HG03571 (cell line): Measurements from ENCODE around the gene STRA6.

Experiments used
- ATAC-seq: cut with Tn5 transposase; IDR thresholded peaks from one replicate; pipeline ENCODE4 v1.9.1; 2021; ENCODE audit not compliant: unreplicated experiment

Gene STRA6

DNA sequence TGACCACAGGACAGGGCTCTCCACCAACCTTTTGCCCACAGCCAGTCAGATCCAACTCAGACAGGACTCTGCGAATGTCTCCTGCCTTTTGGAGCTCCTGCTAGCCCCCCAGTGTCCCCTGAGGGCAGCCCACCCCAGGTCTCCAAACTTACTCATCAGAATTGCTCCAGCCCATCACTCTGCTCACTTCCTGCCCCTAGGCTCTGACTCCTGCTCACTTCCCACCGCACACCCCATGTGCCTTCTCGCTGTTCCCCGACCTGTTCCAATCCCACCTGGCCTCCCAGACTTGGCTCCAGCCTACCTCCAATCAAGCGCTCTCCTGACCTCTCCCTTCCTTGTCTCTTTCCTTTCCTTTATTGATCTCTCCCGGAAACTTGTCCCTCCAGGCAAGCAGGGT is 5.9 kb upstream of the STRA6 start:
- no peak for ATAC-seq

DNA sequence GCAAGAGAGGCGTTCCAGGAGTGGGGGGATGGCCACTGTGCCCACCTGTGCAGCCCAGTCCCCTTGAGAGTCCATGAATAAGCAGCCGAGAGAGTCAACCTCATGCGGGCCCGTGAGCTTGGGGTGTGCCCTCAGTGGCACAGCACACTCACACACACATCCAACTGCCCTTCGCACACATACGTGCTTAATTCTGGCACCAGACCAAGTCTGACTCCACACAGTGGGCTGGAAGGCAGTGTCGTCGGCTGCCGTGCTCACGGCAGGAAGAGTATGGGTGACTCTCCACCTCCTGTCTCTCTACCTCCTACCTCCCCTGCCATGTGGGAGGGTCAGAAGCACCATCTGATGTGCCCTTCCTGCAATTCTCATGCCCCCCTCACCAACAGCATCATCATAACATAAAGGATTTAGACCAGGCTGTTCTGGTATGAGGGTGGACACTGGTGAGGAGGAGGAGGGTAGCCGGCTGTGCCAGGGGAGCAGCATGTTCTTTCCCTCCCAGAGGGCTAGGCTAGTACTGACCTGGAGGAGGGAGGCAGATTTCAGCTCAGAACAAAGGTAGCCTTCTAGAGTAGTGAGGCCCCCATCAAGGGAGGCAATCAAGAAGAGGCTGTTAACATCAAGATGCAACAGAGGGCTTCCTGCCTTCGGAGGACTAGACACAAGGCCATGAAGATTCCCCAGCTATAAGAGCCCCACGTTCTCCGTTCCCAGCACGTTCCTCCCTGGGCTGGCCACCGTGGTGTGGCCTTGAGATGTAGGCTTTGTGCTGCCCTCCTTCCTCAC is 5.3 kb upstream of the STRA6 start:
- ATAC-seq: no peak

DNA sequence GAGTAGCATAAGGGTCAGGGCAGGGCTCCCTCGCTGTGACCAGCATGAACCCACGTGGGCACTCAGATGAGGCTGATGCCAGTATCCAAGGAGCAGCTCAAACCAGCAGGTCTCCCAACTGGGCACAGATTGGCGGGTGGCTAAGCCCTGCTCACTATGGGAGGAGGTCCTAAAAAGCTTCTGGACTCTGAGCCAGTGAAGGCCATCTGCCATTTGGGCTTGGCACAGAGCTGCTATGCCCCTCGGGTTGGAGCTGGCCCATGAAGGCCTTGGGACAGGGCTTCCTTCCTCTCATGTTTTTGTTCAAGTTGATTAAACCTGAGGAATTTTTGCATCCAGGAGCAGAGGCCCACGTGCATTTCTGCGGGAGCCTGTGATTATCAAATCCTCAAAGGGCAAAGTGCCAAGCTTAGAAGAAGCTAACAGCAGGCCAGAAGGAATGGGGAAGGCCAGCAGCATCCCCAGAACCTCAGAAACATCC is 4.3 kb upstream of the STRA6 start:
- ATAC-seq: no peak

DNA sequence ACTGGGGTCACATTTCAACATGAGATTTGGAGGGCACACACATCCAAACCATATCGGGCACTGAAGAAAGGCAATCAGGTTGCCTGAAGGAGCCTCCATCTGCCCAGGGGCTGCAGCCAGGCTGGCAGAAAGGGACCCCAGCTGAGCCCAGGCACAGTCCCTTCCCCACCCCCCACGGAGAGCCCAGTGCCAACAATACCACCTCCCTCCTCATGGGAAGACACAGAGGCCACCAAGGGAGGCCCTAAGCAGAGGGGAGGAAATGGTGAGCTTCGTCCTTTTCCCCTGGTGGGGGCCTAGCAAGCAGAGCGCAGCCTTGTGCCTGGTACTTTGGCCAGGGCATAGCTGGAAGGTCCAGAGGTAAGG is 3.0 kb upstream of the STRA6 start:
- no peak for ATAC-seq

DNA sequence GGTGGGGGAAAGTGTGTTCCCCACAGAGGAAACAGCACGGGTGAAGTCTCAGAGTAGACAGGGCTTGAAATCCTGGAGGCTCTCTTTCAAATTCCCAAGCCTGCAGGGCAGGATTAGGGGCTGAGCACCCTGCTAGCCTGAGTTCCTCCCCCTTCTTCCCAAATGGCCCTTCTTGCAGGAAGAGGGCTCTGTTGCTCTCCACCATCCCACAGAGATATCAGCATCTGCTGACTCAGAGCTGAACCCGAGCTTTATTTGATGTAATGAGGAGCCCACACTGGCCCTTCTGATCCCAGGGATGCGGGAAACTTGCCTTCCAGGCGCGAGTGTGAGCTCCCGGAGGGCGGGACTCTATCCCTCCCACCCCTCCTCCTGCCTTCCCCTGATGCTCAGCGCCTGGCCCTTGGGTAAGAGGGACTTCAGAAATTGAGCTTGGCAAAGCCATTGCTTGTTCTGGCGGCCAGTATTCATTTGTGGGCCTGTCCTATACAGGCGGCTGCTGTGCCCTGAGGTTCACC is 1.4 kb upstream of the STRA6 start:
- no peak for ATAC-seq

DNA sequence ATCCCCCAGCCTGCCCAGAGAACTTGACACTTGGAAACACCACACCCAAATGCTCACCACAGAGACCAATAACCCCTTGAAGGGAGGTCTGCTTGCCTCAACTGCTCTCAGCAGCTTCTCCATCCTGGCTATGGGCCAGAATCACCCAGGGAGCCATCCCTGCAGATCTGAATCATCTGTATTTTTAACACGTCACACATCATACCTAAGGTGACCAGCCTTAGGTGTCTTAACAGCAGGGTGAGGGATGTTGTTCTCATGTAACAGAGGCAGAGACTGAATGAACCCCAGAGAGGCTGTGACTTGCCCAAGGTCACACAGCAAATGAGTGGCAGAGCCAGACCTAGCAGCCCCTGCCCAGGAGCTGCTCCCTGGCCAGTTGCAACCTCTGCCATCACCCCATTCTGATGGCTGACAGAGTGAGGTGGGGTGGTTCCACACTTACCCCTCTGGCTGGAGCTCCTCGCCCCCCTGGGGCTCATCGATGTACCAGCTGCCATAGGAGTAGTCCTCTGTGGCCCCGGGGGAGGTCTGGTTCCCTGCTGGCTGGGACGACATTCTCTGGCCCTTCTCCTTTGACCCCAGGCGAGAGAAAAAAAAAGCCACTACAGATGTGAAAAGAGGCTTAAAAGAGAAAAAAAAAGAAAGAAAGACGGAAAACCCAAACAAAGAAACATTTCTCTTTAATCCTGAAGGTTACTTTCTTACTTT is 722 bp downstream of the STRA6 start:
- no peak for ATAC-seq

DNA sequence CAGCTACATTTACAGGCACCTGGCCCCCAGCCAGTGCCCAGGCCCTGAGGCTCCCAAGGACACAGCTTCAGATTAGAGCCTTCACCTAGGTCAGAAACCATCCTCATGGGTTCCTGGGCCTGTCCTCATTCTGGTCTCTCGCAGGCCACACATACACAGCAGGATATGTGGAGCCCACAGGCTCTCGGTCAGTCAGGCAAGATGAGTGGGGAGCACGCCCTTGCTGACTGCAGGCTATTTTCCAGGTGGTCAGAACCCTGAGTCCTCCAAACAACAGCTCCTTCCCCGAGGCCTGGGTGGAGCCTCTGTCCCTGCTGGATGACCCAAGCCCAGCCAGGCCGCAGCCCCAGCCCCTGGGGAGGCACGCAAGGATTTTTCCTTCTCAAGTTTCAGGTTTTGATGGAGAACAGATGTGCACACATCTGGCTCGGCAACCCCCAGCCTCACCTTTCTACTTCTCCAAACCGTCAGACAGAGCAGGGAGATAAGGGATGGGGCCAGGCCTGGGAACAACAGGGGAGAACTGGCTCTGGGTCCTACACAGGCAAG is 1.6 kb downstream of the STRA6 start:
- no peak for ATAC-seq

DNA sequence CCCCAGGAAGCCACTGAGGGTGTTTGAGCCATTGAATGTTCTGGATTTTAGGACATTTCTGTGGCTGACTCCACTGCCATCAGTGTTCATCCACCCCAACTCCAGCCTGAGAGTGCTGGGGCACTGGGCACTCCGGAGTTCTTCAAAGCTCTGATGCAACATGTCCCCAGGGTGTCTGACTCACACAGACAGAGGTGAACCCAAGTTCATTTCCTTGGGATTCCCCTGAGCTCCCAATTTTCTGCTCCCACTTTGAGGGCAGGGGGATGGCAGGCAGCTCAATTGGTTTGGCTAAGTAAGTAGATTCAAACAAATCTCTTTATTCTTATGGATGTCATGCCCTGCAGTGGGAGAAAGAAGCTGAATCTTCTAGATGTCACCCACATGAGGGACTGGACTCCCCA is 2.2 kb downstream of the STRA6 start:
- ATAC-seq: no peak

DNA sequence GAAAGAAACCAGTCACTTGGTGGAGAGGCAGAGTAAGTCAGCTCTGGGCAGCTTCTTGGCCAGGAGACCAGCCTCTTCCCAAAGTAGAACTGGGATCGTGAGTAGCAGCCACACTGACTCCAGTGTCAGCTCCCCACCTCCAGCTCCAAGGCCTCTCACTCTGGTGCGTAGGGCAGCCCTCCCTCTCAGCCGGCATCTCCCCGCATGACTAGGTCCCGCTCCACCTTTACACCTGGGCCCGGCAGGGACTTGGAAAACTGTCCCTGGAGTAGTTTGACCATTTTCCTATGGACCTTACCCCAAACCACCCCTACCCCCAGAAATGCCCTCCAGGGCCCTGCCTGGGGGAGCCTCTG is 3.3 kb downstream of the STRA6 start:
- ATAC-seq: no peak

DNA sequence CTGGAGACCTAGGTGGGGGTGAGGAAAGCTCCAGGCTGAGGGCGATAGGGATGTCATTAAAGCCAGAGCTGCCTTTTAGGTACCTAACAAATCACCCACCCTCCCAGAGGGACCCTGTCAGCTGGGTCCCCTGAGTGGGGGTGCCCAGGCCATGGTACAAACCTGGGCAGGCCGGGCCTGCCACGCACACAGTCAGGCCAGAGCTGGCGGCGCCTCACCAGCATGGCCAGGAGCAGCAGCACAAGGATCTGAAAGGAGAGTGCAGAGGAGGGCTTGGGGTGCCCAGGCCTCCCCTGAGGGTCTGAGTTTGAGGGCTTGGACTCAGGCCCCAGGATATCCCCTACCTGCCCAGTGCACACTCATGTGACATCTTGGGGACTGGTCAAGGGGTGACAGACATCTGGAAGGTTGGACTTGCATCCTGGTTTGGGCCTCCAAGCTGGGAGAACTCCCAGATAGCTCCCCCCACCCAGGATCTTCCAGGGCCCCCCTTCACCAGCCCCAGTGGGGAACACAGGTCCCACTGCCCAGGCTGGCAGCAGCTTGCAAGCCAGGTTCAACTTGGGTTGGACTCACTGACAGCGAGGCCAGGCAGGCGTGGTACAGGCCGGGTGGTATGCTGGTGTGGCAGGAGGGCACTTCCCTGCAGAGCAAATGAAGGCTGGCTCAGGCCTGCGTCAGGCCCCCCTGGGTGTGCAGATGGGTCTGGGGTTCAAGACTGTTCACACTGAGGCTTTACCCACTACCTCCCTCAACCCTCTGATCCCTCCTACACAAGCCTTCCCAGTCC is 5.2 kb downstream of the STRA6 start:
- no peak for ATAC-seq

DNA sequence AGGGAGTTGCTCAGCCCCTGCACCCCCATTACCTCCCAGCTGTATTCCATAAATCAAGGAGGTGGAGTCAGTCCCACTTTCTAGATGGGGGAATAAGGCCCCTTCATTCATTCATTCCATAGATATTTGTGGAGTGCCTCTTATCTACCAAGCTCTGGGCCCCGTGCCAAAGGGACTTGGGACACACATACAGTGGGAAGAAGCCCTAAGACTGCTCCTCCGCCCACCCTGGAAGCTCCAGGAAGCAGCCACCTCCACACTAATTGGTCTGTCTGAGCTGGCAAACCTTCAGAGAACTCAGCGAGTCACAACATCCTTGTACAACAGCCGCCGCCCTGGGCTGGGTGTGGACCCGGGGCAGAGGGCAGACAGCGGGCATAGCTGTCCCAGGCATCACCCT is 6.4 kb downstream of the STRA6 start:
- no peak for ATAC-seq

DNA sequence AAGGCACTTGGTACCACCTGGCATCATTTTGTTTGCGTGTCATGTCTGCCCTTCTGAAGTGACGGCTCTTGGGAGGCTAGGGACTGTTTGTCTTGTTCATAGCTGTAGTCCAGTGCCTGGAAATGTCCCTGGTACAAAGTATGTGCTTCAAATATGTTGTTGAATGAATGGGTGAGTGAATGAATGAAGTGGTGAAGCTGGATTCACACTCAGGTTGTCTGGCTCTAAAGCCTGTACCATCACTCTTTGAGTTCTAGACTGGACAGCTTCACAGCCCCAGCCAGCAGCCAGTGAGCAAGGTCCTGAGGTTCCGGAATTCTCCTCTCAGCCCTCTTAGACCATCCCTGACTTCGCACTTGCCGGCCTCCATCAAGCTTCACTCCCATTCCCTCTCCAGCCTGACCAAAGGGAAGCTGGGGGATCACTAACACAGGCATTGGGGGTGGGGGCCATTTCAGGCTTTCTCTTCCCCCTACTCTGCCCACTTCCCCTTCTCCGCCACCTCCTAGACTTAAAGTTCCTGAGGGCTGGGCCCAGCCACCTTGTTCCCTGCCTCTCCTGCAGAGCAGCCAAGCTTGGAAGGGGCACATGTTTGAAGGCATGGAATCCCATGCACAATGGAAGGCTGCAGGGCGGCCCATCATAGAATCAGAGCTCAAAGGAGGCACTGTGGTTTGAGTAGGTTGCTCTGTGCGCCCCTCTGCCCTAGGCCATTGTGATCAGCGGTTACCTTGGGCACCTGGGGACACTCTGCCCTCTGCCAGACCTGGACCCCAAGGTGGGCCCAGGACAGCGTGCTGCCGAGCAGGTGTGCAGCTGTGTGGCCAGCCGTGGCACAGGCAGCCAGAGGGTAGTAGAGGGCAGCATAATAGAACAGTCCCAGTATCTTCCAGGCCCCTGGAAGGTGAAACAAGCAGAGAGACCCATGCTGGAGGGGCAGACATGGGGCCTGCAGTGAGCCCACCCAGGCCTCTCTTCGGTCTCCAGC is 7.7 kb downstream of the STRA6 start:
- no peak for ATAC-seq

DNA sequence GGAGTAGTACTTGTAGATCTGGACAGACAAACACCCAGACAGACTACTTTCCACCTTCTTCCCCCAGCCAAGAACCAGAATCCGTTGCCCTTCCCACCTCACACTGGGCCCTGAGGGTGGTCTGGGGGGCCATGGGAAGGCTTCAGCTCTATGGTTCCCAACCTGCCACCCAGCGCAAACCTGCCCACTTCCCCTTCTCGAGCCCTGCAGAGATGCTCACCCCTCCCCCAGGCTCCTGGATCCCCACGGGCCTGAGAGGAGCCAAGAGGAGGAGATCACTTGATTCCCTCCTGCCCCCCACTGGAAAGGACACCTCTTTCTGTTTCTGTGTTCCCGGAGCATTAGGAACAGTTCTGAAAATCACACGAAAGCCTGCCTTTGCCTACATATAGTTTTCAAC is 8.7 kb downstream of the STRA6 start:
- ATAC-seq: no peak

DNA sequence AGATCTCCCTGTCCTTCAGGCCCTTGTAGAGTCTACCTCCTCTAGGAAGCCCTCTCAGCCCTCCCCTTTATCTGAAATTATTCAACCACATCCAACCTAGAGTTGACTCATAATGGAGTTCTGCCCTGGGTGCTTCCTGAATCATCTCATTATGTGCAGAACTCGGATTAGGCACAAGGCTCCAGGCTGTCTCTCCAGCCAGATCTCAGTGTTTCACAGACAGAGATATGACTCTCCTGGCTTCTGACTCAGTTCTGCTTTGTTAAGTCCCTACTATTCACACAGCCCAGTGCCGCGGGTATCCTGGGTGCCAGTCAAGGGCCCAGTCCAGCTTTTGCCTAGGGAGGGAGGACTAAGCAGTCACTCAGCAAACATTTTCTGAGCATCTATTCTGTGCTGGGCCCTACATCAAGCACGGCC is 9.3 kb downstream of the STRA6 start:
- ATAC-seq: no peak

DNA sequence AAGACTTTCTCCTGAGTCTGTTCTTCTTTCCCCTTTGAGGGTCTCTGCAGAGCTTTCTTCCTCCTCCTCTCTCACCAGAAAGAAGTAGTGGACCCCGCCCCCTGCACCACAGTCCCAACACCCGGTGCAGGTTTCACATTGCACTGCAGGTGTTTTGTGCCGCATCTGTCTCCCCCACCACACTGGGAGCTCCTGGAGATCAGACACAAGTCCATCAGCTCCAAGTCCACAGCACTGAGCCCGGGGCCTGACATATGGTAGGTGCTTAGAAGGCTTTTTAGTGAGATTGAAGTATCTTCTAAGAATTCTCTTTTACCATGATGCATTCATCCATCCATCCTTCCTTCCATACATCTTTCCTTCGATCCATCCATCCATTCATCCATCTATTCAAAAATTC is 9.8 kb downstream of the STRA6 start:
- no peak for ATAC-seq

DNA sequence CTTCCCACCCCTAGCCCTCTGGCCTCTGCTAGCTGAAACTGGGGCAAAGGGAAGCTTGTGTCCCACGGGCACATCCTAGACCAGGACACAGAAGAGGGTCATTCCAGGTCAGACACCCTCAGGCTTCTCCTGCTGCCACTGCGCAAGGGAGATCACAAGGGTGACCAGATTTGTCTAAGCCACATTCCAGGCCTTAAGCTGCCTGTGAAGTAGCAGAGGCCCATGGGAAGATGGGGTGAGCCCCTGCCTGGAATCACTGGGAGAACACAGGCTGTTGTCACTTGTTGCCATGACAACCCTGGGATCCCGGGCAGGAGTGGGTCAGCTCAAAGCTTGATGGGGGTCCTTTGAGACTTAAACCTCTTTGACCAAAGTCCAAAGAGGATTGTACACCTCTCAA is 10.8 kb downstream of the STRA6 start:
- no peak for ATAC-seq

DNA sequence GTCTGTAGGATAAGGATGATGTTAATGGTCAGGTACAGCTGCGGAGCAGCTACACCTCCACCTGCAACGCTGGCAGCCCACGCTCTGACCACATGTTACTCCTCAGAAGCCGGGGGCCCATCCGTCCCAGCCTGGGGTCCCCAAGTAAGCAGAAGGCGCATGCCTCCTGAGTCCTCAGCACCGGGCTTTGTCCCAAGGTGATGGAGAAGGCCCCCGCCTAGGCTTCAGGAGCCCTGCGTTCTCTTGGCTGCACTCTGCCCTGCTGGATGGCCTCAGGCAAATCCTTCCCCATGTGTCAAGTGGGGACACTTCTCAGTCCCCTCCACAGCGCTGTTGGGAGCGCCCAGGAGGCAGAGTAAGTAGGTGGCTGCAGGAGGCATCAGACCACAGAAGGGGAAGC is 14.4 kb downstream of the STRA6 start:
- no peak for ATAC-seq

DNA sequence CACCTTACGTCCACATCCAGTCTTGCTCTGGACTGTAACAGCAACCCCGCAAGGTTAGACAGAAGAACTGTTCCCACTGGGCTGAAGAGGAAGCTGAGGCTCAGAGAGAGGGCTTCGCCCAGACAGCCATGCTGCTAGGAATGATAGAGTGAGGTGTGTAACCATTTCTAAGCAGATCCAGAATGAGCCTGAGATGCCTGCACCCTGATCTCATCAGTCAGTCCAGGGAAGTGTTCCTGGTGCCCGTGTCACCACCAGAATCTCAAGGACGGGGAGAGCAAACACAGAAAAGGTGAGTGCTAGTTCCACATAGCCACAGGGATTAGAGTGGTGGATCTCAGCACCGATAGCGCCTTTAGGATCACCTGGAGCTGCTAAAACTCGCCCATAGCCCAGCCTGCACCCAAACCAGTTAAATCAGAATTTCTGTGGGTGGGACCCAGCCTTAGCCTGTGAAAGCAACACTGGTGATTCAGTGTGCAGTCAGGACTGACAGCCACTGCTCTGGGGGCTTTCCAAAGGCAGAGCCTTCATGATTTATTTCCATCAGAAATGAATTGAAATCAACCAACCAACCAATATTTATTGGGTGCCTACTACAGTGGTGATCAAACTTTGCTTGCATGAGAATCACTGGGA is 16.8 kb downstream of the STRA6 start:
- no peak for ATAC-seq

DNA sequence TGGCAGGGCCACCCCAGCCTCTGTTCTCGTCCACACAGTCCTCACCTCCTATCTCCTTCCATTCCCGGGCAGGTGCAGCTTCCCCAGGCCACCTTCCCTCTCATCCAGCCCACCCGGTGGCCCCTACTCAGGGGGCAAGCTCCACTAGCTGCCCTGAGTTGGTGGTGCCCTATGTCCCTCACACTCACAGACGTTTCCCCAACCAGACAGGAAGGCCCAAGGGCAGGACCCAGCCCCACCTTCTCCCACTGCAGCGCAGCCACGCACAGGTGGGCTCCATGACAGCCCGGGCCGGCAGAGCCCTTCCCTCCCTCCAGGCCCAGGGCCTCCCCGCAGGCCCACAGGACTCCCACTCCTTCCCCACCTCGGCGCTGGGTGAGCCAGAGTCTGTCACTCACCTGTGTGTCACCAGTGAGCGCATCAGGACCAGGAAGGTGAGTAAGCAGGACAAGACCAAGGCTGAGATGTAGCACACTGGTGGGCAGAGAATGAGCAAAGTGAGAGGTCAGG is 17.9 kb downstream of the STRA6 start:
- ATAC-seq: no peak

DNA sequence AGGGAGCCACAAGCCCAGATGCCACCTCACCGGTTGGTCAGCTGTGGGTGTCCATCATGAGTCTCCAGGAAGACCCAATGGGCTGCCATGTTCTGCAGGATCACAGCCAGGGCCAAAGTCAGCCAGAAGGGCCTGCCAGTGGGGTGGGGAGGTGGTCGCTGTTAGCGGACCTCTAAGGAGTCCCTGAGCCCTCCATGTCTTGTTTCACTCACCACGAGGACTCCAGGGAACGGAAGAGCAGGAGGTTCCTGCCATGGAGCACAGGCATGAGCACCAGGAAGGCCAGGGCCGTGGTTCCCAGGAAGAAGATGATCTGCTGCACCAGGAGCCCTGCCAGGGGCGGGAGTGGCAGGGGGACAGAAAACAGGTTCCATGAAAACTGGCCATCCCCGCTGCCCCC is 20.5 kb downstream of the STRA6 start:
- ATAC-seq: no peak
